ENCODE data around the gene RMC1.

Gene RMC1

DNA sequence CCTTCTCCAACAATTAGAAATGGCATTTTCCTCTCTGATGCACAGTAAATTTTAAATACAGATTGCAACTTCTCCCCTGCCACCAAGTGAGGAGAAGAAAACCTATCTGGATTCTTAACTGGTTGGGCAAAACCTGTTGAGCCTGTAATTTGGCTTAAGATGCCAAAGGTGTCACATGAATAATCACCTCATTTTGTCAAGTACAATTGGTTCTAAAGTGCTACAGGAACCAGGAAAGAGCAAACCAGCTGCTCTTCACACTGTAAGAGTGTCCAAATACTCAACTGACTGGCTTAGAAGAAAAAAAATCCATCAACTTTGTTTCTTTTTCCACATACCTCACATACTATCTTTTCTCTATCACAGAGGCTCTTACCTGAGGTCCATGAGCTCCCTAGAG, 47.6 kb downstream of the RMC1 start:
- no peaks in the 10 kb centered on the region for H3K79me1 ChIP-seq (ENCODE audit: low read length)

DNA sequence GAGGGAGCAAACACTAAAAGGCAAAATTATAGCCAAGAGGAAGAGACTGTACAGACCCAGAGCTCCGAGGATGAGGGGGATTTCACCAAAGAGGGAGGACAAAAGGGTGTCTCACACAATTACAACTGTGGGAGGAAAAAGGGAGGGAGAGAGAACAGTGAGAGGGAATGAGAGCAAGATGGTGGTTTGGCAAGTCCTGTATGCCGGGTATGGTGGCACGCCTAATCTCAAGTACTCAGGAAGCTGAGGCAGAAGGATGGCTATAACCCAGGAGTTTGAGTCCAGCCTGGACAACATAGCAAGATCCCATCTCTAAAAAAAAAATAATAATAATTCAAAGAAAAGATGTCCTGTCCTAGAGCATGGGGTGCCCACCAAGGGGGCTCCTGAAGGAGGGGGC, 48.7 kb downstream of the RMC1 start:
- peaks cover 43 to 55% of the 10 kb centered on the region in 2 experiments for H3K36me3 ChIP-seq (ENCODE audit: control insufficient read depth in 1 of 2, insufficient read depth in 2 of 2, low read length in 2 of 2)

More for the DNA sequence above, 47.6 kb downstream of the RMC1 start:
- Histone ChIP-seq H3K14ac (ENCODE audit: low read length) (no peak overlapping the region), H2BK120ac (ENCODE audit: insufficient read depth, low read length, poor library complexity) (no peak overlapping the region), H3K36me3 (ENCODE audit: control insufficient read depth in 1 of 2, insufficient read depth in 2 of 2, low read length in 2 of 2) (peaks cover 34 to 45% of the 10 kb centered on the region in 2 experiments), H2BK12ac (ENCODE audit: low read length) (no peak overlapping the region), H3K4me3 (ENCODE audit: low read depth, low read length) (no peak overlapping the region), H3K4me1 (ENCODE audit: control insufficient read depth in 1 of 2, insufficient read depth in 2 of 2, low read length in 2 of 2) (no peaks in the 10 kb centered on the region), H2AK5ac (ENCODE audit: low read length) (no peak overlapping the region), H3K18ac (ENCODE audit: low read length) (no peak overlapping the region), H2BK5ac (ENCODE audit: low read depth, low read length, poor library complexity) (no peak overlapping the region), H3K27me3 (ENCODE audit: insufficient read depth, low read length) (no peaks in the 10 kb centered on the region), H3K9me3 (ENCODE audit: insufficient read depth, low read depth, low read length) (peaks cover 8% of the 10 kb centered on the region), H4K91ac (ENCODE audit: low read depth, low read length) (no peak overlapping the region), H2AFZ (ENCODE audit: insufficient read depth, low read length, poor library complexity) (no peak overlapping the region), H4K12ac (ENCODE audit: low read depth, low read length) (no peak overlapping the region), H4K8ac (ENCODE audit: low read depth, low read length) (no peak overlapping the region), H3K23ac (ENCODE audit: low read length) (no peak overlapping the region), H3K27ac (ENCODE audit: low read depth, low read length) (no peak overlapping the region), H3K9ac (ENCODE audit: low read length) (no peak overlapping the region), H3K79me2 (ENCODE audit: control insufficient read depth, insufficient read depth, low read length, poor library complexity) (no peaks in the 10 kb centered on the region), H3K4ac (ENCODE audit: low read depth, low read length) (no peak overlapping the region), H3K4me2 (ENCODE audit: low read length) (no peak overlapping the region)
- DNase-seq, result peak; percentile 65 to 83

DNA sequence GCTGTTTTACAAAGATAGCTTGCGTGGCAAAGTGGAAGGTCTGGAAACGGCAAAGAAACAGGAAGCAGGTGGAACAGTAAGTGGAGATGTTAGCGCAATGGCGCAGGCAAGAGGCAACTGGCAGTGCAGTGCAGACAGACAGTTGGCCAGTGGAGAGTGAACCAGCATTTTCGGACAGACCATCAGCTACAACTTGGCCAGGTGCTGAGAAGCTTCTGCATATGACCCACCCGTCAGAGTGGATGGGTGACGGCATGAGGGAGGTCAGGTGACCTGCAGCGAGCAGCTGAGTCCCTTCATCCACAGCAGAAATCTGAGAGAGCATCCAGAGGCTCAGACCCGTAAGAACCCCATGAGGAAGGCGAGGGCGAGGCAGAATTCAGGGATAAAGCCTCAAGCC, 49.2 kb downstream of the RMC1 start:
- Histone ChIP-seq H4K8ac (ENCODE audit: low read depth, low read length) (no peak overlapping the region), H3K4me2 (ENCODE audit: low read length) (no peak overlapping the region)

More for the DNA sequence above, 48.7 kb downstream of the RMC1 start:
- no peaks in the 10 kb centered on the region for H3K79me2 ChIP-seq (ENCODE audit: control insufficient read depth, insufficient read depth, low read length, poor library complexity)
- peaks cover 10% of the 10 kb centered on the region for H3K9me3 ChIP-seq (ENCODE audit: insufficient read depth, low read depth, low read length)
- H3K4me2 ChIP-seq (ENCODE audit: low read length), result no peak overlapping the region
- H4K91ac ChIP-seq (ENCODE audit: low read depth, low read length), result no peak overlapping the region
- H3K14ac ChIP-seq (ENCODE audit: low read length), result no peak overlapping the region
- no peak overlapping the region for H4K12ac ChIP-seq (ENCODE audit: low read depth, low read length)
- H3K27me3 ChIP-seq (ENCODE audit: insufficient read depth, low read length), result no peaks in the 10 kb centered on the region
- H2AFZ ChIP-seq (ENCODE audit: insufficient read depth, low read length, poor library complexity), result no peak overlapping the region
- H3K27ac ChIP-seq (ENCODE audit: low read depth, low read length), result no peak overlapping the region
- no peak overlapping the region for H2BK120ac ChIP-seq (ENCODE audit: insufficient read depth, low read length, poor library complexity)
- no peak overlapping the region for H3K4me3 ChIP-seq (ENCODE audit: low read depth, low read length)
- no peak overlapping the region for H2BK5ac ChIP-seq (ENCODE audit: low read depth, low read length, poor library complexity)
- H3K23ac ChIP-seq (ENCODE audit: low read length), result peak overlapping the region; percentile 87
- no peak overlapping the region for H3K4ac ChIP-seq (ENCODE audit: low read depth, low read length)
- H3K9ac ChIP-seq (ENCODE audit: low read length), result no peak overlapping the region
- H2AK5ac ChIP-seq (ENCODE audit: low read length), result no peak overlapping the region
- no peak for DNase-seq
- H4K8ac ChIP-seq (ENCODE audit: low read depth, low read length), result no peak overlapping the region
- H3K79me1 ChIP-seq (ENCODE audit: low read length), result no peaks in the 10 kb centered on the region
- no peaks in the 10 kb centered on the region for H3K4me1 ChIP-seq (ENCODE audit: control insufficient read depth in 1 of 2, insufficient read depth in 2 of 2, low read length in 2 of 2)
- H2BK12ac ChIP-seq (ENCODE audit: low read length), result no peak overlapping the region
- no peak overlapping the region for H3K18ac ChIP-seq (ENCODE audit: low read length)
- WGBS (ENCODE audit: extremely low coverage, insufficient coverage, insufficient read length), result no CpG with 5 or more reads among the region's 3 CpGs

DNA sequence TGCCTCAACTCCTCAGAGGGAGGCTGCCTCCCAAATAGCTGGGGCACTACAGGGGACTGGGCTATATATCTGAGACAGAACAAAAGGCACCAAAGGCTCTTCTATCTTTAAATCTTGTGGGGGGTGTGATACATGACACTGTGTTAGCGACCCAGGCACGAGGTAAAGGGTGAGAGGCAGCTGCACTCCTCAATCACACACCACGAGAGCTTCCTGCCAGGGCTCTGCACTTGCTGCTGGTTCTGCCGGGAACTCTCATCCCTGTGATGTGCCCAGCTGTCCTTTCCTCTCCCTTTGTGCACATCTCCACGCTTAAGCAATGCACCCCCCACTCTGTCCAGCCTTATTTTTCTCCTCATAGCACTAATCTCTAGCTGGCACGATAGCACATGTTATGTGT, 50.6 kb downstream of the RMC1 start:
- H3K18ac ChIP-seq (ENCODE audit: low read length), result no peak overlapping the region
- no peak overlapping the region for H3K14ac ChIP-seq (ENCODE audit: low read length)
- DNase-seq, result no peak
- H2AFZ ChIP-seq (ENCODE audit: insufficient read depth, low read length, poor library complexity), result no peak overlapping the region
- H3K79me1 ChIP-seq (ENCODE audit: low read length), result no peaks in the 10 kb centered on the region
- H3K4me1 ChIP-seq (ENCODE audit: control insufficient read depth in 1 of 2, insufficient read depth in 2 of 2, low read length in 2 of 2), result peaks cover 0 to 1% of the 10 kb centered on the region in 2 experiments
- H2BK120ac ChIP-seq (ENCODE audit: insufficient read depth, low read length, poor library complexity), result no peak overlapping the region
- H4K91ac ChIP-seq (ENCODE audit: low read depth, low read length), result no peak overlapping the region
- peaks cover 10% of the 10 kb centered on the region for H3K9me3 ChIP-seq (ENCODE audit: insufficient read depth, low read depth, low read length)
- H3K9ac ChIP-seq (ENCODE audit: low read length), result no peak overlapping the region
- H2BK5ac ChIP-seq (ENCODE audit: low read depth, low read length, poor library complexity), result no peak overlapping the region
- no peak overlapping the region for H2BK12ac ChIP-seq (ENCODE audit: low read length)
- no peaks in the 10 kb centered on the region for H3K27me3 ChIP-seq (ENCODE audit: insufficient read depth, low read length)
- no CpG with 5 or more reads among the region's 6 CpGs for WGBS (ENCODE audit: extremely low coverage, insufficient coverage, insufficient read length)
- no peak overlapping the region for H3K27ac ChIP-seq (ENCODE audit: low read depth, low read length)
- no peak overlapping the region for H3K4me2 ChIP-seq (ENCODE audit: low read length)
- H3K4ac ChIP-seq (ENCODE audit: low read depth, low read length), result no peak overlapping the region
- no peaks in the 10 kb centered on the region for H3K79me2 ChIP-seq (ENCODE audit: control insufficient read depth, insufficient read depth, low read length, poor library complexity)
- H4K8ac ChIP-seq (ENCODE audit: low read depth, low read length), result no peak overlapping the region
- no peak overlapping the region for H4K12ac ChIP-seq (ENCODE audit: low read depth, low read length)
- H2AK5ac ChIP-seq (ENCODE audit: low read length), result no peak overlapping the region
- H3K36me3 ChIP-seq (ENCODE audit: control insufficient read depth in 1 of 2, insufficient read depth in 2 of 2, low read length in 2 of 2), result peaks cover 40 to 52% of the 10 kb centered on the region in 2 experiments
- no peak overlapping the region for H3K23ac ChIP-seq (ENCODE audit: low read length)
- H3K4me3 ChIP-seq (ENCODE audit: low read depth, low read length), result no peak overlapping the region

More for the DNA sequence above, 49.2 kb downstream of the RMC1 start:
- H2BK5ac ChIP-seq (ENCODE audit: low read depth, low read length, poor library complexity), result no peak overlapping the region
- no peak overlapping the region for H2BK12ac ChIP-seq (ENCODE audit: low read length)
- H3K9me3 ChIP-seq (ENCODE audit: insufficient read depth, low read depth, low read length), result peaks cover 10% of the 10 kb centered on the region
- no peaks in the 10 kb centered on the region for H3K27me3 ChIP-seq (ENCODE audit: insufficient read depth, low read length)
- peaks cover 0 to 1% of the 10 kb centered on the region in 2 experiments for H3K4me1 ChIP-seq (ENCODE audit: control insufficient read depth in 1 of 2, insufficient read depth in 2 of 2, low read length in 2 of 2)
- no peak overlapping the region for H3K4ac ChIP-seq (ENCODE audit: low read depth, low read length)
- H3K36me3 ChIP-seq (ENCODE audit: control insufficient read depth in 1 of 2, insufficient read depth in 2 of 2, low read length in 2 of 2), result peaks cover 40 to 52% of the 10 kb centered on the region in 2 experiments
- no peak for DNase-seq
- H3K18ac ChIP-seq (ENCODE audit: low read length), result no peak overlapping the region
- no peaks in the 10 kb centered on the region for H3K79me2 ChIP-seq (ENCODE audit: control insufficient read depth, insufficient read depth, low read length, poor library complexity)
- H2AK5ac ChIP-seq (ENCODE audit: low read length), result no peak overlapping the region
- no peak overlapping the region for H2BK120ac ChIP-seq (ENCODE audit: insufficient read depth, low read length, poor library complexity)
- no peak overlapping the region for H3K23ac ChIP-seq (ENCODE audit: low read length)
- H3K27ac ChIP-seq (ENCODE audit: low read depth, low read length), result no peak overlapping the region
- no peak overlapping the region for H3K4me3 ChIP-seq (ENCODE audit: low read depth, low read length)
- no peak overlapping the region for H3K9ac ChIP-seq (ENCODE audit: low read length)
- H4K91ac ChIP-seq (ENCODE audit: low read depth, low read length), result no peak overlapping the region
- no peak overlapping the region for H3K14ac ChIP-seq (ENCODE audit: low read length)
- H4K12ac ChIP-seq (ENCODE audit: low read depth, low read length), result no peak overlapping the region
- no CpG with 5 or more reads among the region's 11 CpGs for WGBS (ENCODE audit: extremely low coverage, insufficient coverage, insufficient read length)
- no peak overlapping the region for H2AFZ ChIP-seq (ENCODE audit: insufficient read depth, low read length, poor library complexity)
- H3K79me1 ChIP-seq (ENCODE audit: low read length), result no peaks in the 10 kb centered on the region
